Measurements from ENCODE around the gene VPS51. TPM values are rescaled to one million over a fixed set of nuclear protein-coding genes. Genes with fewer than 3 reads are reported as not detected.

VPS51 gene
- total and polyA plus RNA-seq, 2 of the 13 experiments (the other 11 are each of a cell fraction or from before 2014, with no cell fraction given) = 76.3 to 90.6 TPM

GRCh38 chr11:65083834-65084597, 12.0 kb upstream of the VPS51 start, which contains the start of the genes CDCA5 and ZFPL1 (continued):
- no peak for TF ChIP-seq HIC2 (CRISPR knock-in tag; IDR thresholded peaks at IDR 0.05; ENCODE audit: low read depth)
- TF ChIP-seq ZSCAN29 (CRISPR knock-in tag; conservative IDR thresholded peaks at IDR 0.05) = peak; percentile 50; the same call in 1 of the 2 replicates
- peak; percentile 70; the same call in 1 of the 2 replicates for TF ChIP-seq ZNF446 (CRISPR knock-in tag; IDR thresholded peaks at IDR 0.05)
- no peak for TF ChIP-seq ZNF530 (CRISPR knock-in tag; IDR thresholded peaks at IDR 0.05; ENCODE audit: low read depth)
- peak; percentile 100 for TF ChIP-seq GATAD1 (CRISPR knock-in tag; IDR thresholded peaks at IDR 0.05)
- TF ChIP-seq KLF9 (CRISPR knock-in tag; IDR thresholded peaks at IDR 0.05; ENCODE audit: low read depth) = 0 out of 2 replicates have a peak, but pooled peaks have one; percentile 80
- peak; percentile 68 for TF ChIP-seq NFYC (CRISPR knock-in tag; IDR thresholded peaks at IDR 0.05)
- TF ChIP-seq EP300 (IDR thresholded peaks at IDR 0.05; ENCODE audit: low read depth in 2 of 2, low read length in 2 of 2) = 0 out of 4 replicates have a peak, but pooled peaks of 1 of the 2 experiments have one; percentile 40
- peak; percentile 43; the same call in 1 of the 2 replicates for TF ChIP-seq EP300 (CRISPR knock-in tag; IDR thresholded peaks at IDR 0.05; ENCODE audit: borderline replicate concordance)
- TF ChIP-seq ATF1 (CRISPR knock-in tag; IDR thresholded peaks at IDR 0.05) = peak; percentile 99
- peak; percentile 81; the same call in 1 of the 2 replicates for TF ChIP-seq IRX3 (CRISPR knock-in tag; IDR thresholded peaks at IDR 0.05; ENCODE audit: borderline replicate concordance, low read depth)
- 0 out of 2 replicates have a peak, but pooled peaks have one; percentile 76 for TF ChIP-seq MTERF4 (CRISPR knock-in tag; IDR thresholded peaks at IDR 0.05)
- TF ChIP-seq ZNF704 (CRISPR knock-in tag; IDR thresholded peaks at IDR 0.05; ENCODE audit: borderline replicate concordance) = 0 out of 2 replicates have a peak, but pooled peaks have one; percentile 52
- TF ChIP-seq ZNF605 (CRISPR knock-in tag; IDR thresholded peaks at IDR 0.05) = peak; percentile 85
- TF ChIP-seq ZNF354B (CRISPR knock-in tag; IDR thresholded peaks at IDR 0.05) = no peak
- no peak for TF ChIP-seq MTF2 (CRISPR knock-in tag; IDR thresholded peaks at IDR 0.05; ENCODE audit: borderline replicate concordance)
- TF ChIP-seq ZFP62 (CRISPR knock-in tag; IDR thresholded peaks at IDR 0.05) = no peak
- TF ChIP-seq SAFB2 (CRISPR knock-in tag; IDR thresholded peaks at IDR 0.05; ENCODE audit: borderline replicate concordance, low read depth) = no peak
- TF ChIP-seq KLF11 (CRISPR knock-in tag; IDR thresholded peaks at IDR 0.05) = peak; percentile 64
- TF ChIP-seq HMG20B (CRISPR knock-in tag; conservative IDR thresholded peaks at IDR 0.05) = no peak
- no peak for TF ChIP-seq ZNF569 (CRISPR knock-in tag; IDR thresholded peaks at IDR 0.05; ENCODE audit: borderline replicate concordance)
- peak; percentile 94; the same call in 2 of the 3 replicates for TF ChIP-seq MXI1 (IDR thresholded peaks at IDR 0.05; ENCODE audit: borderline replicate concordance, low read depth, low read length)
- peak; percentile 64 for TF ChIP-seq YY1 (IDR thresholded peaks at IDR 0.05; ENCODE audit: insufficient read depth, insufficient replicate concordance, low read depth, low read length)
- peak; percentile 73; the same call in 1 of the 2 replicates for TF ChIP-seq SALL1 (CRISPR knock-in tag; IDR thresholded peaks at IDR 0.05)
- peak; percentile 63 for TF ChIP-seq ZBTB7B (CRISPR knock-in tag; IDR thresholded peaks at IDR 0.05)
- TF ChIP-seq PRMT3 (CRISPR knock-in tag; IDR thresholded peaks at IDR 0.05; ENCODE audit: borderline replicate concordance, low read depth) = 0 out of 2 replicates have a peak, but pooled peaks have one; percentile 75
